AG04449 (cell line): Measurements from ENCODE around the gene GRM7.

ENCODE experiments used
- CTCF ChIA-PET: fragments of 350-600 bp; formaldehyde crosslinking; extraction: SDS; loops from one replicate; lab custom pipeline; 2021; ENCODE audit warnings: antibody characterized with exemption; lab: Yijun Ruan, JAX
- POLR2A ChIA-PET: fragments of 400-600, 350-600 bp; formaldehyde crosslinking; extraction: SDS; loops from one replicate; lab custom pipeline; 2020; ENCODE audit warnings: antibody characterized with exemption, inconsistent platforms; lab: Yijun Ruan, JAX
- DNase-seq: peaks from one replicate; pipeline ENCODE4 v3.0.0-alpha.2; 2010; ENCODE audit warnings: low read depth, low spot score
- H3K4me3 ChIP-seq: 2 replicates; pipeline ENCODE4 v1.5.1; 2011; ENCODE audit warnings: low read depth, mild to moderate bottlenecking, control low read depth, low read length
- TF ChIP-seq, protein P1 (sequence below): IDR thresholded peaks from one replicate; pipeline ENCODE4 v1.5.1; 2011; ENCODE audit warnings: mild to moderate bottlenecking, moderate library complexity, low read length, control low read depth, inconsistent platforms; ENCODE audit not compliant: insufficient read depth; ENCODE audit errors: missing control alignments

GRM7 gene

DNA sequence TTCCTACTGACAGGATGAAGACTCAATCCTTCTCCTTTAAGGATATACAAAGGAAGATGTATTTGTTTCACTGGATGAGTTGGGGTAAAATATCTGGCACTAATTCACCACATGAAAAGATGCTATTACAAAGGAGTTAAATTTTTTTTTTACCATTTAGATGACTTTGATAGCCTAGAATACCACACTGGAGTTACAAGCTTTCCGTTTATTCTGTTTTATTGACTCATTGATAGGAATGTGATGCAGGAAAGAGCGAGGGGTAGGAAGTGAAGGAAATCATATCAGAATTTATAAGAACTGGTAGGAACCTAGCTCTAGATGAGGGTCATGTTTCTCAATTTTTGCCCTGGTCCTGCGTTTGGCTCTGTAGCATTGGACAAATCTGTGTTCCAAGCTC lies 427.2 kb downstream of the GRM7 start:
- H3K4me3 ChIP-seq, result no peak overlapping the region
- ChIA-PET POLR2A (no interaction called here), CTCF (no interaction called here)
- TF ChIP-seq, protein P1, sequence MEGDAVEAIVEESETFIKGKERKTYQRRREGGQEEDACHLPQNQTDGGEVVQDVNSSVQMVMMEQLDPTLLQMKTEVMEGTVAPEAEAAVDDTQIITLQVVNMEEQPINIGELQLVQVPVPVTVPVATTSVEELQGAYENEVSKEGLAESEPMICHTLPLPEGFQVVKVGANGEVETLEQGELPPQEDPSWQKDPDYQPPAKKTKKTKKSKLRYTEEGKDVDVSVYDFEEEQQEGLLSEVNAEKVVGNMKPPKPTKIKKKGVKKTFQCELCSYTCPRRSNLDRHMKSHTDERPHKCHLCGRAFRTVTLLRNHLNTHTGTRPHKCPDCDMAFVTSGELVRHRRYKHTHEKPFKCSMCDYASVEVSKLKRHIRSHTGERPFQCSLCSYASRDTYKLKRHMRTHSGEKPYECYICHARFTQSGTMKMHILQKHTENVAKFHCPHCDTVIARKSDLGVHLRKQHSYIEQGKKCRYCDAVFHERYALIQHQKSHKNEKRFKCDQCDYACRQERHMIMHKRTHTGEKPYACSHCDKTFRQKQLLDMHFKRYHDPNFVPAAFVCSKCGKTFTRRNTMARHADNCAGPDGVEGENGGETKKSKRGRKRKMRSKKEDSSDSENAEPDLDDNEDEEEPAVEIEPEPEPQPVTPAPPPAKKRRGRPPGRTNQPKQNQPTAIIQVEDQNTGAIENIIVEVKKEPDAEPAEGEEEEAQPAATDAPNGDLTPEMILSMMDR, result no peak
- no peak for DNase-seq

DNA sequence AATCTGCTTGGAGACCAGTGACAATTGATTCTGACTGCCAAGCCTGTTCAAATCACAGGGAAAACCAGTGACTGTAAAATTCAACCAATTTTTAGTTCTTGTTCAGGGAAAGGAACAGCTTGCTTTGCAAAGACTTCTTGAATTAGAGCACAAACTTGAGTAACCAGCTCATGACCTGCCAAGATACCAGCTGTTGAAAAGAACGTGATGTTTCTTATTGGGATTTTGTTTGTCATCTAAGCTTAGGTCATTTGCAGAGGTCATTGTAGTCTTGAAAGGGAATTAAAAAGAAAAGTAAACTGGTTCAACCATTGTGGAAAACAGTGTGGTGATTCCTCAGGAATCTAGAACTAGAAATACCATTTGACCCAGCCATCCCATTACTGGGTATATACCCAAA lies 428.2 kb downstream of the GRM7 start:
- POLR2A ChIA-PET, result no interaction called here
- CTCF ChIA-PET, result no interaction called here
- no peak overlapping the region for H3K4me3 ChIP-seq
- no peak for DNase-seq
- TF ChIP-seq, protein P1, result no peak

DNA sequence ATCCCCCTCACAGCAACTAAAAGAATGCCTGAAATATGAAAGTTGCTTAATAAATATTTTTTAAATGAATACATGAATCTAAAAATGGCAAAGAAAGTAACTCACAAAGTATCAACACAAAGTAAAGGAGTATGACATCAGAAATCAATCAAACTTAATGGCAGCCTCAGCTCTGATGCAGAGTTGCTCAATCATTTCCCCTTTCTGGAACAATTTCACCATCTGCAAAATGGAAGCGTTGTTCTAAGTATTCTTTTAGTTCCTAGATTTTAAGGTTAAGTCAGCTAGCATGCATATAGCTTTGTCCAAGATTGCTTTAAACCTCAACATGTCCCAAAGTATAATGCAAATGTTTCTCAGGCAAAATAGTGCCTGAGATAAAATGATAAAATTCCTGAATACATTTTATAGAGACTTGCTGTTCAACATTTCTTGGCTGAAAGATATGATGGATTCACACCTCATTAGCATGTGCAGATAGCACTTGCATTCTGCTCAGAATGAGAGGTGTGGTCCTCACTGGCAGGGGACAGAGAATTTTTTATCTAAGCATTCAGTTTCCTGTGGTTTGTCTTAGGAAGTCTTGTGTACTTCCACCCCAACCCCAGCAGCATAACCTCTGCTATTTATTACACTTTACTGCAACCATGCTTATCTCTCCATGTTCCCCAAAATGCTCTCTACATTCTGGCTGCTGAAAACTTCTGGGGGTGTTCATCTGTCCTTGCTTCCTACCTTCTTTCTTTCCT lies 429.3 kb downstream of the GRM7 start:
- no peak for DNase-seq
- CTCF ChIA-PET, result no interaction called here

DNA sequence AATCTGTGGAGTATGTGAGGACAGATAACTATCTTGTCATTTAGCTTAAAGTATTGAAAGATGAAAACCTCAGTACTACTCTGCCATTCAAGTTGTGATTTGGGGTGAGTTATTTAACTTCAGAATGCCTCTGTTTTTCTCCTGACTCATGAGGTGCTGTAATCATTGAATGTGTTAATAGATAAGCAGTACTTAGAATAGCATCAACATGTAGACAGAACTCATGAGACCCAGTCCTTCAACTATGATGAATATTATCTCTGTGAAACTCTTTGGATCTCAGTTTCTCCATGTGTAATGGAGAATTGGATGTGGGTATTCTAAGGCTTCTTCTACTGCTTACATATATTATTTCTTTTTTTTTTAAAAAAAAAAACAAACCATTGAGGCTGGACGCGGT lies 431.4 kb downstream of the GRM7 start:
- ChIA-PET CTCF (no interaction called here), POLR2A (no interaction called here)
- H3K4me3 ChIP-seq, result no peak overlapping the region
- no peak for DNase-seq
- TF ChIP-seq, protein P1, result no peak

More for the DNA sequence above, 429.3 kb downstream of the GRM7 start:
- POLR2A ChIA-PET, result no interaction called here
- TF ChIP-seq, protein P1, result no peak
- H3K4me3 ChIP-seq, result no peak overlapping the region

DNA sequence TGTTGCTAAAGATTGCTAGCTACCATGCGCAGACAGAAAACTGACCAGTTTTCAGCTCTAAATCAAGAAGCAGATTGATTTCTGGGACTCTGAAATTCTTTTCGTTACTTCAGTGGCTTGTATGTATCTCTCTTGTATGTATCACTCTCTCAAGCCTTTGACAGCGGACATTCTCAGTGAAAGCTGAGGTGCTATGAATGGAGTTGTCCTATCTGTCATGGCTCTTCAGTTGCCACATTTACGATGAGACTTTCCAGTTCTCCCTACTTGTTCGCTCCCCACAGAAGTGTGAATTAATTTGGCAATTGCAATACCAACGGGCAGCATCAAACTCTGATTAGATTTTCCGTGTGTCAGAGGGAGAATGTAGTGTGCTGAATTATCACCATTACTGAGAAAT lies 432.4 kb downstream of the GRM7 start:
- ChIA-PET POLR2A (interaction anchor here (0.6 kb wide), 1 partner anchor 550 kb away, joined by 3 read pairs; no protein-coding TSS in a partner anchor), CTCF (no interaction called here)
- TF ChIP-seq, protein P1, result no peak
- H3K4me3 ChIP-seq, result no peak overlapping the region
- no peak for DNase-seq

DNA sequence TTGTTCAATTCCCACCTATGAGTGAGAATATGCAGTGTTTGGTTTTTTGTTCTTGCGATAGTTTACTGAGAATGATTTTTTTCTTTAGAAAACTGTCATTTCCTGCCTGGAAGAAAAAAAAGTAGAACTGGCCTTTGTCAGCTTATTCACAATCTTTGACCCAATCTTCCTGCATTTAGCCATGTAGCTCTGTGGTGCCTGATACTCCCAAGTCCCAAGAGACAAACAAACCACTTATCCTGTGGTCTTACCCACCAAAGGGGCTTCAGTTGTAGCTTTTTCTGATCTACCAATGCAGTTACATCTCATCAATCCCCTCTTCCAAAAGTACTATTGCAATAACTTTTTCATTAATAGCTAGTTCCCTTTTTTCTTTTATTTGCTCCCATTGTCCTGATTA lies 444.6 kb downstream of the GRM7 start:
- ChIA-PET CTCF (no interaction called here), POLR2A (no interaction called here)
- H3K4me3 ChIP-seq, result no peak overlapping the region
- TF ChIP-seq, protein P1, result no peak
- DNase-seq, result no peak
